SK-N-SH treated with all-trans-retinoic acid at 6 μM for 48 hours (cell line): ENCODE measurements around the gene N4BP2L1.

Source experiments
- ATAC-seq: fragments of 200-7000 bp; cut with Tn5 transposase; 3 replicates; pipeline ENCODE4 v1.9.1; 2020; ENCODE audit warnings: mild to moderate bottlenecking, moderate library complexity
- ARNTL ChIP-seq: fragments of 450-650 bp; formaldehyde crosslinking; IDR thresholded peaks from 2 replicates; pipeline ENCODE4 v1.5.0; 2020; ENCODE audit warnings: low read depth, mild to moderate bottlenecking, moderate library complexity, borderline replicate concordance
- BACH2 ChIP-seq: fragments of 250-450 bp; sonication (Bioruptor Pico); IDR thresholded peaks from 2 replicates; pipeline ENCODE4 v1.9.0; 2021; ENCODE audit warnings: mild to moderate bottlenecking, borderline replicate concordance
- ESRRG ChIP-seq: fragments of 250-450 bp; sonication (Bioruptor Pico); IDR thresholded peaks from 2 replicates; pipeline ENCODE4 v1.6.1; 2021; ENCODE audit warnings: mild to moderate bottlenecking
- GLIS3 ChIP-seq: fragments of 250-450 bp; sonication (Bioruptor Pico); IDR thresholded peaks from 2 replicates; pipeline ENCODE4 v1.5.0; 2020; ENCODE audit warnings: mild to moderate bottlenecking, moderate library complexity
- ISL1 ChIP-seq: fragments of 250-450 bp; sonication (Bioruptor Pico); IDR thresholded peaks from 2 replicates; pipeline ENCODE4 v2.1.2; 2022; ENCODE audit warnings: mild to moderate bottlenecking, moderate library complexity
- OSR1 ChIP-seq: fragments of 250-450 bp; sonication (Bioruptor Pico); IDR thresholded peaks from 2 replicates; pipeline ENCODE4 v1.8.0; 2022; ENCODE audit warnings: moderate library complexity, mild to moderate bottlenecking, inconsistent platforms
- RARB ChIP-seq: fragments of 250-450 bp; sonication (Bioruptor Pico); IDR thresholded peaks from 2 replicates; pipeline ENCODE4 v1.8.0; 2021; ENCODE audit warnings: mild to moderate bottlenecking, moderate library complexity
- SNAI2 ChIP-seq: fragments of 250-450 bp; sonication (Bioruptor Pico); IDR thresholded peaks from 2 replicates; pipeline ENCODE4 v1.5.0; 2020; ENCODE audit warnings: mild to moderate bottlenecking, moderate library complexity
- TCF4 ChIP-seq: fragments of 250-450 bp; sonication (Bioruptor Pico); IDR thresholded peaks from 2 replicates; pipeline ENCODE4 v1.8.0; 2021; ENCODE audit warnings: mild to moderate bottlenecking, moderate library complexity, borderline replicate concordance
- TOX ChIP-seq: fragments of 250-450 bp; sonication (Bioruptor Pico); IDR thresholded peaks from 2 replicates; pipeline ENCODE4 v1.8.0; 2021; ENCODE audit warnings: mild to moderate bottlenecking, moderate library complexity, borderline replicate concordance
- ZFP3 ChIP-seq: fragments of 250-450 bp; sonication (Bioruptor Pico); IDR thresholded peaks from 2 replicates; pipeline ENCODE4 v1.5.0; 2020; ENCODE audit warnings: mild to moderate bottlenecking, moderate library complexity
- ZFP30 ChIP-seq: fragments of 450-650 bp; formaldehyde crosslinking; IDR thresholded peaks from 2 replicates; pipeline ENCODE4 v1.5.0; 2022; ENCODE audit warnings: mild to moderate bottlenecking, moderate library complexity
- ZNF565 ChIP-seq: fragments of 450-650 bp; formaldehyde crosslinking; conservative IDR thresholded peaks from 2 replicates; pipeline ENCODE4 v1.5.0; 2020; ENCODE audit warnings: low read depth, mild to moderate bottlenecking, moderate library complexity
- ZNF70 ChIP-seq: fragments of 450-650 bp; formaldehyde crosslinking; IDR thresholded peaks from 2 replicates; pipeline ENCODE4 v1.5.0; 2020; ENCODE audit warnings: mild to moderate bottlenecking, moderate library complexity
- ZNF8 ChIP-seq: fragments of 450-650 bp; formaldehyde crosslinking; IDR thresholded peaks from 2 replicates; pipeline ENCODE4 v1.5.0; 2020; ENCODE audit warnings: mild to moderate bottlenecking, moderate library complexity
- TF ChIP-seq, protein P1 (sequence below): fragments of 250-450 bp; sonication (Bioruptor Pico); IDR thresholded peaks from 2 replicates; pipeline ENCODE4 v1.5.0; 2020; ENCODE audit warnings: mild to moderate bottlenecking, moderate library complexity
- TF ChIP-seq, protein P2 (sequence below): fragments of 250-450 bp; sonication (Bioruptor Pico); IDR thresholded peaks from 2 replicates; pipeline ENCODE4 v1.8.0; 2021; ENCODE audit warnings: low read depth, mild to moderate bottlenecking, moderate library complexity, borderline replicate concordance
- TF ChIP-seq, protein P3 (sequence below): fragments of 250-450 bp; sonication (Bioruptor Pico); IDR thresholded peaks from 2 replicates; pipeline ENCODE4 v1.5.1; 2021; ENCODE audit warnings: mild to moderate bottlenecking, moderate library complexity
- TF ChIP-seq, protein P4 (sequence below): fragments of 250-450 bp; sonication (Bioruptor Pico); IDR thresholded peaks from 2 replicates; pipeline ENCODE4 v1.5.1; 2020; ENCODE audit warnings: low read depth, mild to moderate bottlenecking, moderate library complexity

The N4BP2L1 gene

DNA sequence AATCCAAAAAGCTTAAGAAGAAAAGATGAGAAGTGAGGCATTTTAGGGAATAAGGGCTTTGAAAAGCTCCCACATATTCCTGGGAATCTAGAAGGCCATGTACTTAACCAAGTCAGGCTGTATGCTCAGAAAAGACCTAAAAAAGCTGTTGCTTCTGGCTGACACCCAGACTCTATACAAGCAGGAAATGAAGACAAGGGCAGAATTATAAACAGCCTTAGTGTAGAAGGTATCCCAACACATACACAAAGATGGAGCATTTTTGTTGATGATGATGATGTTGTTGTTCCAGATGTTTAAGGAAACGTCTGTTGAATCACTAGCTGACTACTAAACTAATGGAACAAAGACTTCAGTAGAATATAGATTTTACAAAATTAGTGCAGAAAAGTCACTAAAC, 26.1 kb upstream of the N4BP2L1 start:
- ATAC-seq, result no peak
- TF ChIP-seq ZNF8 (CRISPR knock-in tag) (no peak), BACH2 (no peak), GLIS3 (CRISPR knock-in tag) (no peak), OSR1 (CRISPR knock-in tag) (no peak)

DNA sequence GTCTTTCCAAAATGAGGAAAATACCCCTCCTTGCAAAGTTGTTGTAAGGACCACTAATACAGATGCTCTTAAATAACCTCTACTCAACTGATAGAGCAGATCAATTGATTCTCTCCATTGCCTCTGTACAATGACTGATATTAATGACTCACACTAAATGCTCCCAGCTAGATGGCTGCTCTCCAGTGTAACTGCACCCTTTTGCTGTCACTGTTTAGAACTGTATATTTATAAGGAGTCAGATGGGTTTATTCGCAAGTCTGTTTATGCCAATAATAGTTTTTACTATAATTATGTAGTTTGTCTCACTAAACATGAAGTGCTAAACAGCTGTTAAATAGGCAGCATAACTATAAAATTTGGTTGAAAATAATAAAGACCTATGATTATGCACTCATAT, 21.0 kb upstream of the N4BP2L1 start:
- TF ChIP-seq SNAI2 (no peak), RARB (CRISPR knock-in tag) (no peak), TOX (CRISPR knock-in tag) (no peak), ISL1 (CRISPR knock-in tag) (no peak), BACH2 (no peak), TCF4 (CRISPR knock-in tag) (no peak), GLIS3 (CRISPR knock-in tag) (no peak), ZFP30 (CRISPR knock-in tag) (no peak), ESRRG (no peak)
- TF ChIP-seq, protein P1, sequence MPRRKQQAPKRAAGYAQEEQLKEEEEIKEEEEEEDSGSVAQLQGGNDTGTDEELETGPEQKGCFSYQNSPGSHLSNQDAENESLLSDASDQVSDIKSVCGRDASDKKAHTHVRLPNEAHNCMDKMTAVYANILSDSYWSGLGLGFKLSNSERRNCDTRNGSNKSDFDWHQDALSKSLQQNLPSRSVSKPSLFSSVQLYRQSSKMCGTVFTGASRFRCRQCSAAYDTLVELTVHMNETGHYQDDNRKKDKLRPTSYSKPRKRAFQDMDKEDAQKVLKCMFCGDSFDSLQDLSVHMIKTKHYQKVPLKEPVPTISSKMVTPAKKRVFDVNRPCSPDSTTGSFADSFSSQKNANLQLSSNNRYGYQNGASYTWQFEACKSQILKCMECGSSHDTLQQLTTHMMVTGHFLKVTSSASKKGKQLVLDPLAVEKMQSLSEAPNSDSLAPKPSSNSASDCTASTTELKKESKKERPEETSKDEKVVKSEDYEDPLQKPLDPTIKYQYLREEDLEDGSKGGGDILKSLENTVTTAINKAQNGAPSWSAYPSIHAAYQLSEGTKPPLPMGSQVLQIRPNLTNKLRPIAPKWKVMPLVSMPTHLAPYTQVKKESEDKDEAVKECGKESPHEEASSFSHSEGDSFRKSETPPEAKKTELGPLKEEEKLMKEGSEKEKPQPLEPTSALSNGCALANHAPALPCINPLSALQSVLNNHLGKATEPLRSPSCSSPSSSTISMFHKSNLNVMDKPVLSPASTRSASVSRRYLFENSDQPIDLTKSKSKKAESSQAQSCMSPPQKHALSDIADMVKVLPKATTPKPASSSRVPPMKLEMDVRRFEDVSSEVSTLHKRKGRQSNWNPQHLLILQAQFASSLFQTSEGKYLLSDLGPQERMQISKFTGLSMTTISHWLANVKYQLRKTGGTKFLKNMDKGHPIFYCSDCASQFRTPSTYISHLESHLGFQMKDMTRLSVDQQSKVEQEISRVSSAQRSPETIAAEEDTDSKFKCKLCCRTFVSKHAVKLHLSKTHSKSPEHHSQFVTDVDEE (CRISPR knock-in tag), result no peak
- TF ChIP-seq, protein P2, sequence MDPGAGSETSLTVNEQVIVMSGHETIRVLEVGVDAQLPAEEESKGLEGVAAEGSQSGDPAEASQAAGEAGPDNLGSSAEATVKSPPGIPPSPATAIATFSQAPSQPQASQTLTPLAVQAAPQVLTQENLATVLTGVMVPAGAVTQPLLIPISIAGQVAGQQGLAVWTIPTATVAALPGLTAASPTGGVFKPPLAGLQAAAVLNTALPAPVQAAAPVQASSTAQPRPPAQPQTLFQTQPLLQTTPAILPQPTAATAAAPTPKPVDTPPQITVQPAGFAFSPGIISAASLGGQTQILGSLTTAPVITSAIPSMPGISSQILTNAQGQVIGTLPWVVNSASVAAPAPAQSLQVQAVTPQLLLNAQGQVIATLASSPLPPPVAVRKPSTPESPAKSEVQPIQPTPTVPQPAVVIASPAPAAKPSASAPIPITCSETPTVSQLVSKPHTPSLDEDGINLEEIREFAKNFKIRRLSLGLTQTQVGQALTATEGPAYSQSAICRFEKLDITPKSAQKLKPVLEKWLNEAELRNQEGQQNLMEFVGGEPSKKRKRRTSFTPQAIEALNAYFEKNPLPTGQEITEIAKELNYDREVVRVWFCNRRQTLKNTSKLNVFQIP, result no peak
- no peak for ATAC-seq

DNA sequence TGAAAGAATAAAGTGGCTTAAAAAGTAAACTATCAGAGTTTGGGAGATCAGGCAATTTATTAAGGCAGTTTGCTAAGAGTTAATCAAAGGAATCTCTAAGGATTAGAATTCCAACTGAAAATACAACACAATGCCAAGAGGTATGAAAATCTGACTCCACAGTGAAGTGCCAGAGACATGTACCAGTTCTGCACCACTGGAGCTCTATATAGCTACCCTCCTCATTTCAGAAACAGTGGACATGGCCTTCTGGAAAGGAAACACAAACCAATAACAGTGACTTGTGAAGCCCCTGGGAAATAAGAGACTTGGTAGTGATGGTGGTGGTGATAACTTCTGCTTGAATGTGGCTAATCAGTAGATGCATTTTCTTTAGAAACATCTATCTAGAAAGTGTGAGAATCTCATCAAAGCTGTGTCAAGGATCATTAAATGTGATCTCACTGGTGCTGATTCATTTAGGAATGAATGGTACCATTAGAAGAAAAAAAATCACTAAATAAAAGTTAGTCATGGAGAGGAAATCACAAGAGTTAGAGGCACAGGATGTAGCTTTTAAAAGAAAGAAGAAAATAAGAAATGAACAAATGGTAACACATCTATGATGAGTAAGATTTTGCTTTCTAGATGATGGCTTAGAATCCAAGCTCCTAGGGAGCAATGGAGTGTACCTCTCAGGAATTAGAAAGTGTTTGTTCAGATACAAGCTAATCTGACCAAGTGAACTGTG, 20.1 kb upstream of the N4BP2L1 start:
- no peak for ATAC-seq
- TF ChIP-seq ARNTL (CRISPR knock-in tag) (no peak), ZFP3 (CRISPR knock-in tag) (no peak), ZNF8 (CRISPR knock-in tag) (no peak), ZNF565 (CRISPR knock-in tag) (no peak), OSR1 (CRISPR knock-in tag) (no peak), ZNF70 (CRISPR knock-in tag) (no peak), TOX (CRISPR knock-in tag) (no peak)
- TF ChIP-seq, protein P3, sequence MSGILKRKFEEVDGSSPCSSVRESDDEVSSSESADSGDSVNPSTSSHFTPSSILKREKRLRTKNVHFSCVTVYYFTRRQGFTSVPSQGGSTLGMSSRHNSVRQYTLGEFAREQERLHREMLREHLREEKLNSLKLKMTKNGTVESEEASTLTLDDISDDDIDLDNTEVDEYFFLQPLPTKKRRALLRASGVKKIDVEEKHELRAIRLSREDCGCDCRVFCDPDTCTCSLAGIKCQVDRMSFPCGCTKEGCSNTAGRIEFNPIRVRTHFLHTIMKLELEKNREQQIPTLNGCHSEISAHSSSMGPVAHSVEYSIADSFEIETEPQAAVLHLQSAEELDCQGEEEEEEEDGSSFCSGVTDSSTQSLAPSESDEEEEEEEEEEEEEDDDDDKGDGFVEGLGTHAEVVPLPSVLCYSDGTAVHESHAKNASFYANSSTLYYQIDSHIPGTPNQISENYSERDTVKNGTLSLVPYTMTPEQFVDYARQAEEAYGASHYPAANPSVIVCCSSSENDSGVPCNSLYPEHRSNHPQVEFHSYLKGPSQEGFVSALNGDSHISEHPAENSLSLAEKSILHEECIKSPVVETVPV (CRISPR knock-in tag), result no peak
- TF ChIP-seq, protein P2, result no peak
- TF ChIP-seq, protein P4, sequence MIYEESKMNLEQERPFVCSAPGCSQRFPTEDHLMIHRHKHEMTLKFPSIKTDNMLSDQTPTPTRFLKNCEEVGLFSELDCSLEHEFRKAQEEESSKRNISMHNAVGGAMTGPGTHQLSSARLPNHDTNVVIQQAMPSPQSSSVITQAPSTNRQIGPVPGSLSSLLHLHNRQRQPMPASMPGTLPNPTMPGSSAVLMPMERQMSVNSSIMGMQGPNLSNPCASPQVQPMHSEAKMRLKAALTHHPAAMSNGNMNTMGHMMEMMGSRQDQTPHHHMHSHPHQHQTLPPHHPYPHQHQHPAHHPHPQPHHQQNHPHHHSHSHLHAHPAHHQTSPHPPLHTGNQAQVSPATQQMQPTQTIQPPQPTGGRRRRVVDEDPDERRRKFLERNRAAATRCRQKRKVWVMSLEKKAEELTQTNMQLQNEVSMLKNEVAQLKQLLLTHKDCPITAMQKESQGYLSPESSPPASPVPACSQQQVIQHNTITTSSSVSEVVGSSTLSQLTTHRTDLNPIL (CRISPR knock-in tag), result no peak
- TF ChIP-seq, protein P1 (CRISPR knock-in tag), result no peak
- TF ChIP-seq, all 23 proteins: peak for 0
